Fibroblast of lung (primary cell): Measurements from ENCODE around the gene TMEM98. TPM values are rescaled to one million over a fixed set of nuclear protein-coding genes. Genes with fewer than 3 reads are reported as not detected.

ENCODE experiments used
- DNase-seq, 2 donors: peaks; one replicate each; pipeline versions ENCODE4 v3.0.0 to v3.0.0-alpha.2; 2010; ENCODE audit warnings: low read depth in 2 of 2
- H2AFZ ChIP-seq: 2 replicates; pipeline ENCODE4 v1.5.1; 2012; ENCODE audit warnings: low read length, control low read depth, inconsistent platforms
- H3K27ac ChIP-seq: 2 replicates; pipeline ENCODE4 v1.5.1; 2011; ENCODE audit warnings: low read length, control low read depth; ENCODE audit not compliant: insufficient read depth
- H3K27me3 ChIP-seq: 2 replicates; pipeline ENCODE4 v1.5.1; 2011; ENCODE audit warnings: mild to moderate bottlenecking, low read length; ENCODE audit not compliant: control insufficient read depth, insufficient read depth
- H3K36me3 ChIP-seq: 2 replicates; pipeline ENCODE4 v1.5.1; 2011; ENCODE audit warnings: low read length; ENCODE audit not compliant: control insufficient read depth, insufficient read depth
- H3K4me1 ChIP-seq: 2 replicates; pipeline ENCODE4 v1.5.1; 2011; ENCODE audit warnings: low read length; ENCODE audit not compliant: control insufficient read depth, insufficient read depth; ENCODE audit errors: extremely low read depth
- H3K4me2 ChIP-seq: 2 replicates; pipeline ENCODE4 v1.5.1; 2011; ENCODE audit warnings: low read length, control low read depth; ENCODE audit not compliant: insufficient read depth; ENCODE audit errors: extremely low read depth
- H3K4me3 ChIP-seq, 4 experiments: fragments of 200-600 bp in 1 of 4; sonication (generic) in 1 of 4; replicated peaks in 1 of 4; 2 replicates each; pipeline ENCODE4 v1.5.1; 2011 to 2016; ENCODE audit warnings: low read length in 4 of 4, low read depth in 3 of 4, mild to moderate bottlenecking in 3 of 4, control low read depth in 2 of 4, inconsistent platforms in 1 of 4, mixed read lengths in 1 of 4; ENCODE audit not compliant: insufficient read depth in 1 of 4; ENCODE audit errors: control extremely low read depth in 1 of 4
- H3K79me2 ChIP-seq: 2 replicates; pipeline ENCODE4 v1.5.1; 2012; ENCODE audit warnings: mild to moderate bottlenecking, low read length, inconsistent platforms; ENCODE audit not compliant: control insufficient read depth, insufficient read depth
- H3K9ac ChIP-seq: 2 replicates; pipeline ENCODE4 v1.5.1; 2011; ENCODE audit warnings: mild to moderate bottlenecking, low read length, control low read depth; ENCODE audit not compliant: insufficient read depth
- H3K9me3 ChIP-seq: 2 replicates; pipeline ENCODE4 v1.5.1; 2012; ENCODE audit warnings: low read depth, low read length; ENCODE audit not compliant: control insufficient read depth, insufficient read depth
- H4K20me1 ChIP-seq: 2 replicates; pipeline ENCODE4 v1.5.1; 2011; ENCODE audit warnings: low read length; ENCODE audit not compliant: control insufficient read depth, insufficient read depth; ENCODE audit errors: extremely low read depth
- EZH2 ChIP-seq: IDR thresholded peaks from 2 replicates; pipeline ENCODE4 v1.5.1; 2012; ENCODE audit warnings: low read length, control low read depth, mild to moderate bottlenecking; ENCODE audit errors: missing control alignments
- polyA minus RNA-seq: library from RNA; depleted of rRNA, polyadenylated mRNA; stranded (reverse); fragments of >200 nt; gene quantifications from 2 replicates; pipeline ENCODE4 v1.2.3, GENCODE V29; 2011; ENCODE audit warnings: low replicate concordance
- polyA plus RNA-seq, 2 donors: library from polyadenylated mRNA; depleted of rRNA in 1 of 2; stranded (reverse) in 1 of 2; unstranded in 1 of 2; fragments of >200 nt; gene quantifications; 2 replicates each; pipeline ENCODE4 v1.2.1, GENCODE V29; 2011 to 2012; ENCODE audit warnings: missing spikeins in 1 of 2
- total RNA-seq: library from RNA; depleted of rRNA; stranded (reverse); fragments of >200 nt; gene quantifications from 2 replicates; pipeline ENCODE4 v1.2.1, GENCODE V29; 2014
- TF ChIP-seq, protein P1 (sequence below), 2 donors: IDR thresholded peaks in 1 of 2; conservative IDR thresholded peaks in 1 of 2; 1 replicate in 1 of 2; 2 replicates in 1 of 2; pipeline ENCODE4 v1.5.1; 2011 to 2012; ENCODE audit warnings: low read length in 2 of 2, control low read depth in 1 of 2, inconsistent platforms in 1 of 2, low read depth in 1 of 2, mild to moderate bottlenecking in 1 of 2

Gene TMEM98, protein sequence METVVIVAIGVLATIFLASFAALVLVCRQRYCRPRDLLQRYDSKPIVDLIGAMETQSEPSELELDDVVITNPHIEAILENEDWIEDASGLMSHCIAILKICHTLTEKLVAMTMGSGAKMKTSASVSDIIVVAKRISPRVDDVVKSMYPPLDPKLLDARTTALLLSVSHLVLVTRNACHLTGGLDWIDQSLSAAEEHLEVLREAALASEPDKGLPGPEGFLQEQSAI
- total RNA-seq (153 and 190 TPM in 2 replicates), polyA plus RNA-seq (172 and 220 TPM in 2 replicates), polyA minus RNA-seq (529 and 610 TPM in 2 replicates)
- polyA plus RNA-seq (2012): 100.0 and 127 TPM in 2 replicates

DNA sequence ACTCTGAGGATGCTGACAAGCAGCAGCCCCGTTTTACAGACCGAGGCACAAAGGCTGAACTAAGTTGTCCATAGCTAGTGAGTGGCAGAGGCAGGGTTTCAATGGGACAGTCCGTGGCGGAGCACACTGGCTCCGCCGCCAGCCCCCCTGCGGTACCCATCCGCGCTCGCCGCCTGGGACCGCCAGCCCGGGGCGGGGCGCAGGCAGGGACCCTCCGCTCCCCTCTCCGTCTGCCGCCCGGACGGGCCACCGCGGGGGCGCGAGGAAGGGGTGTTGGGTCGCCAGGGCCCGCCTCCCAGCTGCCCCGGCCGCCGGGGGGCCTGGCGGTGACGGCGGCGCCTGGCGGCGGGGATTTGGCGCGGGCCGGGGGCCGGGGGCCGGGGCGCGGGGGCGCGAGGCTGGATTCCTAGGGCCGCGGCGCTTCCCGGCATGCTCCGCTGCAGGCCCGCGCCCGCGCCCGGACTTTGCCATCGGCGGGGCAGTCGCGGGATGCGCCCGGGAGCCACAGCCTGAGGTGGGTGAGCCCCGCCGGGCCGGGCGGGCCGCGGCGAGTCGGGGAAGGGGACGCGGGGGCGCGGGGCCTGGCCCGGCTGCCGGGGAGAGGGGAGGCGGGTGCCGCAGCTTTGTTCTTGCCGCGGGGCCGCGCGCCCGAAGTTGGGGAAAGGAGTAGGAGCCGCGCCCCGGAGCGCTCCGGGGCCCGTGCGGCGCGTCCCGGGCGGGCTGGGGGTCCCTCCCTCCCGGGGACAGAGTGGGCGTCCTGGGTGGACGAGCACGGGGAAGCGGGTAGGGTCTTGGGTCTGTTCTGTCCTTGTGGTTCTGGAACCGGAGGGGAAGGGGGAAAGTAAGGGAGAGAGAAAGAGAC is at the start of gene TMEM98:
TSS of gene TMEM98 (plus strand) at position 430 of the 862 bp plus-strand sequence. CDS start 3,376 bp downstream, outside the sequence.
- TF ChIP-seq, protein P1, sequence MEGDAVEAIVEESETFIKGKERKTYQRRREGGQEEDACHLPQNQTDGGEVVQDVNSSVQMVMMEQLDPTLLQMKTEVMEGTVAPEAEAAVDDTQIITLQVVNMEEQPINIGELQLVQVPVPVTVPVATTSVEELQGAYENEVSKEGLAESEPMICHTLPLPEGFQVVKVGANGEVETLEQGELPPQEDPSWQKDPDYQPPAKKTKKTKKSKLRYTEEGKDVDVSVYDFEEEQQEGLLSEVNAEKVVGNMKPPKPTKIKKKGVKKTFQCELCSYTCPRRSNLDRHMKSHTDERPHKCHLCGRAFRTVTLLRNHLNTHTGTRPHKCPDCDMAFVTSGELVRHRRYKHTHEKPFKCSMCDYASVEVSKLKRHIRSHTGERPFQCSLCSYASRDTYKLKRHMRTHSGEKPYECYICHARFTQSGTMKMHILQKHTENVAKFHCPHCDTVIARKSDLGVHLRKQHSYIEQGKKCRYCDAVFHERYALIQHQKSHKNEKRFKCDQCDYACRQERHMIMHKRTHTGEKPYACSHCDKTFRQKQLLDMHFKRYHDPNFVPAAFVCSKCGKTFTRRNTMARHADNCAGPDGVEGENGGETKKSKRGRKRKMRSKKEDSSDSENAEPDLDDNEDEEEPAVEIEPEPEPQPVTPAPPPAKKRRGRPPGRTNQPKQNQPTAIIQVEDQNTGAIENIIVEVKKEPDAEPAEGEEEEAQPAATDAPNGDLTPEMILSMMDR (conservative IDR thresholded peaks at IDR 0.05 in 1 of 2, IDR thresholded peaks at IDR 0.05 in 1 of 2; ENCODE audit: low read depth in 1 of 2, low read length in 2 of 2): no peak
- no peak for TF ChIP-seq EZH2
- Histone ChIP-seq H3K9ac (peak within 1 kb of the TSS; percentile 75), H3K27ac (peak within 1 kb of the TSS; percentile 62), H3K36me3 (peaks cover 2% of the 10 kb centered on the region), H3K4me1 (peaks cover 7% of the 10 kb centered on the region), H4K20me1 (no peaks in the 10 kb centered on the region), H3K27me3 (no peaks in the 10 kb centered on the region), H3K4me2 (peak within 1 kb of the TSS; percentile 95), H3K9me3 (no peaks in the 10 kb centered on the region), H2AFZ (peak within 1 kb of the TSS; percentile 96), H3K79me2 (peaks cover 2% of the 10 kb centered on the region), H3K4me3 (peak within 1 kb of the TSS; percentile 76 to 94 (median 85))
- peak; percentile 25 to 42 for DNase-seq

DNA sequence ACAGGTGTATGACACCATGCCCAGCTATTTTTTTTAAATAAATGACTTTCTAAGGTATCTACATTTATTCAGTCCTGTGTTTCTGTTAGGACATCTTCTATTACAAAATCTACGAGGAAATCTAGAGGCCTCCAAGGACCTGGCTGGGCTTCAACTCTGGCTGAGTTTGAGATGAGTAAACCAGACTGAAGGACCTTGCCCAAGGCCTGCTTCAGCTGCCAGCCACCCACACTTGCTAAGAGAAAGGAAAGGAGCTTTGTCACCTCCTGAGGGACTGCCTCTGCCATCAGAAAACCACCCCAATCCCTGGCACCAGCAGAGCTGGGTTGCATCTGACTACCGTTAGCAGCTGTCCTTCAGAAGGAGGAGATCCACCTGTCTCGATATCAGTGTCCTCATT is 49.7 kb upstream of the TMEM98 start:
- Histone ChIP-seq H4K20me1 (no peaks in the 10 kb centered on the region), H3K9ac (no peak overlapping the region), H3K36me3 (no peaks in the 10 kb centered on the region), H3K4me2 (no peak overlapping the region), H2AFZ (no peak overlapping the region), H3K4me1 (peaks cover 3% of the 10 kb centered on the region), H3K27me3 (no peaks in the 10 kb centered on the region), H3K27ac (no peak overlapping the region), H3K9me3 (no peaks in the 10 kb centered on the region), H3K79me2 (no peaks in the 10 kb centered on the region), H3K4me3 (no peak overlapping the region)
- no peak for TF ChIP-seq EZH2
- TF ChIP-seq, protein P1 (conservative IDR thresholded peaks at IDR 0.05 in 1 of 2, IDR thresholded peaks at IDR 0.05 in 1 of 2; ENCODE audit: low read depth in 1 of 2, low read length in 2 of 2): no peak
- DNase-seq: peak; percentile 24 to 39

DNA sequence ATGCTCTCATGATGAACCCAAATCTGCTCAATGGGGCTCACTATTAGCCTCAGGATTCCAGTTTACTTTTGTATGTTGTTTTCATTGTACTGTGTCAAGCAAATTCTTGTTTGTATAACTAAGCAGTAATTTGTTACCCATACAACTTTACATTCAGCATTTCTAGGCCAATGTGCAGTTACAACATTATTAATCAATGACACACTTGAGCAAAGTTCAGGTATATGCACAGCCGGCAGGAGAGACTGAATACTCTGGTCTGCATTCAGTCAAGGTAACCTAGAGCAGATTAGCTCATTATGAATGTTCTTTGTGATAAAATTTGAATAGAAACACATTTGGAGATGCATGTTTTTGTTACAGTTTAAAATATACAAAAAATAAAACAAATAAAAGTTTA is 48.8 kb upstream of the TMEM98 start:
- Histone ChIP-seq H2AFZ (no peak overlapping the region), H4K20me1 (no peaks in the 10 kb centered on the region), H3K27me3 (no peaks in the 10 kb centered on the region), H3K4me1 (peaks cover 3% of the 10 kb centered on the region), H3K4me2 (no peak overlapping the region), H3K9me3 (no peaks in the 10 kb centered on the region), H3K4me3 (no peak overlapping the region), H3K36me3 (no peaks in the 10 kb centered on the region), H3K27ac (no peak overlapping the region), H3K9ac (no peak overlapping the region), H3K79me2 (no peaks in the 10 kb centered on the region)
- no peak for TF ChIP-seq EZH2
- TF ChIP-seq, protein P1 (conservative IDR thresholded peaks at IDR 0.05 in 1 of 2, IDR thresholded peaks at IDR 0.05 in 1 of 2; ENCODE audit: low read depth in 1 of 2, low read length in 2 of 2): no peak
- no peak for DNase-seq
